ENCODE measurements around the gene PANX1.

Gene PANX1

GRCh38 chr11:94128746-94129511, at the start of gene PANX1:
Gene PANX1 (plus strand): TSS chr11:94128841. CDS start chr11:94129313, 472 bp downstream.
- TF ChIP-seq CTCF (IDR thresholded peaks at IDR 0.05; ENCODE audit: insufficient read depth, low read depth, low read length, missing control alignments) = no peak
- DNase-seq (ENCODE audit: low read depth) = peak; percentile 93
- H3K4me3 ChIP-seq (ENCODE audit: low read length) = peak within 1 kb of the TSS; percentile 80

GRCh38 chr11:94084164-94084563, 44.5 kb upstream of the PANX1 start:
- no peak for DNase-seq (ENCODE audit: low read depth)
- H3K4me3 ChIP-seq (ENCODE audit: low read length) = no peak overlapping the region
- TF ChIP-seq CTCF (IDR thresholded peaks at IDR 0.05; ENCODE audit: insufficient read depth, low read depth, low read length, missing control alignments) = no peak

GRCh38 chr11:94088906-94089305, 39.7 kb upstream of the PANX1 start:
- no peak for TF ChIP-seq CTCF (IDR thresholded peaks at IDR 0.05; ENCODE audit: insufficient read depth, low read depth, low read length, missing control alignments)
- H3K4me3 ChIP-seq (ENCODE audit: low read length) = no peak overlapping the region
- no peak for DNase-seq (ENCODE audit: low read depth)

GRCh38 chr11:94089341-94089740, 39.3 kb upstream of the PANX1 start:
- H3K4me3 ChIP-seq (ENCODE audit: low read length) = no peak overlapping the region
- TF ChIP-seq CTCF (IDR thresholded peaks at IDR 0.05; ENCODE audit: insufficient read depth, low read depth, low read length, missing control alignments) = no peak
- no peak for DNase-seq (ENCODE audit: low read depth)

GRCh38 chr11:94090401-94090800, 38.2 kb upstream of the PANX1 start:
- DNase-seq (ENCODE audit: low read depth) = no peak
- H3K4me3 ChIP-seq (ENCODE audit: low read length) = no peak overlapping the region
- no peak for TF ChIP-seq CTCF (IDR thresholded peaks at IDR 0.05; ENCODE audit: insufficient read depth, low read depth, low read length, missing control alignments)

GRCh38 chr11:94091091-94091490, 37.5 kb upstream of the PANX1 start:
- no peak overlapping the region for H3K4me3 ChIP-seq (ENCODE audit: low read length)
- no peak for TF ChIP-seq CTCF (IDR thresholded peaks at IDR 0.05; ENCODE audit: insufficient read depth, low read depth, low read length, missing control alignments)
- peak; percentile 29 for DNase-seq (ENCODE audit: low read depth)

GRCh38 chr11:94100253-94100652, 28.4 kb upstream of the PANX1 start:
- TF ChIP-seq CTCF (IDR thresholded peaks at IDR 0.05; ENCODE audit: insufficient read depth, low read depth, low read length, missing control alignments) = no peak
- DNase-seq (ENCODE audit: low read depth) = peak; percentile 74
- no peak overlapping the region for H3K4me3 ChIP-seq (ENCODE audit: low read length)
